ENCODE data around the gene JAKMIP1.

GRCh38 chr4:6193399-6193798 lies 7.0 kb downstream of the JAKMIP1 start:
- TF ChIP-seq CTCF (IDR thresholded peaks at IDR 0.05) (no peak), POLR2AphosphoS5 (IDR thresholded peaks at IDR 0.05; ENCODE audit: low read depth, low read length) (no peak)
- TF ChIP-seq, protein P1, sequence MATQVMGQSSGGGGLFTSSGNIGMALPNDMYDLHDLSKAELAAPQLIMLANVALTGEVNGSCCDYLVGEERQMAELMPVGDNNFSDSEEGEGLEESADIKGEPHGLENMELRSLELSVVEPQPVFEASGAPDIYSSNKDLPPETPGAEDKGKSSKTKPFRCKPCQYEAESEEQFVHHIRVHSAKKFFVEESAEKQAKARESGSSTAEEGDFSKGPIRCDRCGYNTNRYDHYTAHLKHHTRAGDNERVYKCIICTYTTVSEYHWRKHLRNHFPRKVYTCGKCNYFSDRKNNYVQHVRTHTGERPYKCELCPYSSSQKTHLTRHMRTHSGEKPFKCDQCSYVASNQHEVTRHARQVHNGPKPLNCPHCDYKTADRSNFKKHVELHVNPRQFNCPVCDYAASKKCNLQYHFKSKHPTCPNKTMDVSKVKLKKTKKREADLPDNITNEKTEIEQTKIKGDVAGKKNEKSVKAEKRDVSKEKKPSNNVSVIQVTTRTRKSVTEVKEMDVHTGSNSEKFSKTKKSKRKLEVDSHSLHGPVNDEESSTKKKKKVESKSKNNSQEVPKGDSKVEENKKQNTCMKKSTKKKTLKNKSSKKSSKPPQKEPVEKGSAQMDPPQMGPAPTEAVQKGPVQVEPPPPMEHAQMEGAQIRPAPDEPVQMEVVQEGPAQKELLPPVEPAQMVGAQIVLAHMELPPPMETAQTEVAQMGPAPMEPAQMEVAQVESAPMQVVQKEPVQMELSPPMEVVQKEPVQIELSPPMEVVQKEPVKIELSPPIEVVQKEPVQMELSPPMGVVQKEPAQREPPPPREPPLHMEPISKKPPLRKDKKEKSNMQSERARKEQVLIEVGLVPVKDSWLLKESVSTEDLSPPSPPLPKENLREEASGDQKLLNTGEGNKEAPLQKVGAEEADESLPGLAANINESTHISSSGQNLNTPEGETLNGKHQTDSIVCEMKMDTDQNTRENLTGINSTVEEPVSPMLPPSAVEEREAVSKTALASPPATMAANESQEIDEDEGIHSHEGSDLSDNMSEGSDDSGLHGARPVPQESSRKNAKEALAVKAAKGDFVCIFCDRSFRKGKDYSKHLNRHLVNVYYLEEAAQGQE (IDR thresholded peaks at IDR 0.05; ENCODE audit: insufficient read depth in 1 of 2, low read depth in 2 of 2, low read length in 1 of 2), result no peak
